ENCODE results near the gene MGAM2.

Gene MGAM2

GRCh38 chr7:142134909-142135308 is 23.4 kb downstream of the MGAM2 start:
- Mint-ChIP-seq H3K9me3 (no peaks in the 10 kb centered on the region), H3K4me3 (no peak overlapping the region), H3K27me3 (no peaks in the 10 kb centered on the region), H3K27ac (no peak overlapping the region), H3K4me1 (ENCODE audit: low read depth) (no peaks in the 10 kb centered on the region), H3K36me3 (ENCODE audit: low read depth) (no peaks in the 10 kb centered on the region)
- intact Hi-C loops (cut with micrococcal nuclease), result no loop called here

GRCh38 chr7:142138996-142139395 is 27.5 kb downstream of the MGAM2 start:
- Mint-ChIP-seq H3K36me3 (ENCODE audit: low read depth) (no peaks in the 10 kb centered on the region), H3K27ac (no peak overlapping the region), H3K9me3 (no peaks in the 10 kb centered on the region), H3K4me3 (no peak overlapping the region), H3K27me3 (no peaks in the 10 kb centered on the region), H3K4me1 (ENCODE audit: low read depth) (no peaks in the 10 kb centered on the region)
- intact Hi-C loops (cut with micrococcal nuclease), result no loop called here

- Mint-ChIP-seq H3K9me3 (no peaks in the 10 kb centered on the region), H3K4me3 (no peak overlapping the region), H3K27ac (no peak overlapping the region), H3K4me1 (ENCODE audit: low read depth) (no peaks in the 10 kb centered on the region), H3K27me3 (no peaks in the 10 kb centered on the region), H3K36me3 (ENCODE audit: low read depth) (no peaks in the 10 kb centered on the region)
- intact Hi-C loops (cut with micrococcal nuclease), result no loop called here
Observed at GRCh38 chr7:142139597-142140400, 28.3 kb downstream of the MGAM2 start.

- Mint-ChIP-seq H3K27me3 (no peaks in the 10 kb centered on the region), H3K36me3 (ENCODE audit: low read depth) (no peaks in the 10 kb centered on the region), H3K27ac (no peak overlapping the region), H3K9me3 (no peaks in the 10 kb centered on the region), H3K4me1 (ENCODE audit: low read depth) (no peaks in the 10 kb centered on the region), H3K4me3 (no peak overlapping the region)
- intact Hi-C loops (cut with micrococcal nuclease), result no loop called here
Observed at GRCh38 chr7:142140401-142140959, 29.0 kb downstream of the MGAM2 start.

GRCh38 chr7:142142702-142143101 is 31.2 kb downstream of the MGAM2 start:
- Mint-ChIP-seq H3K9me3 (no peaks in the 10 kb centered on the region), H3K36me3 (ENCODE audit: low read depth) (no peaks in the 10 kb centered on the region), H3K4me3 (no peak overlapping the region), H3K27me3 (no peaks in the 10 kb centered on the region), H3K4me1 (ENCODE audit: low read depth) (no peaks in the 10 kb centered on the region), H3K27ac (no peak overlapping the region)
- intact Hi-C loops (cut with micrococcal nuclease), result no loop called here

GRCh38 chr7:142146124-142146523 is 34.6 kb downstream of the MGAM2 start:
- H3K9me3 Mint-ChIP-seq, result no peaks in the 10 kb centered on the region
- intact Hi-C loops (cut with micrococcal nuclease), result no loop called here
- H3K4me3 Mint-ChIP-seq, result no peak overlapping the region
- no peaks in the 10 kb centered on the region for H3K4me1 Mint-ChIP-seq (ENCODE audit: low read depth)
- H3K27ac Mint-ChIP-seq, result no peak overlapping the region
- no peaks in the 10 kb centered on the region for H3K36me3 Mint-ChIP-seq (ENCODE audit: low read depth)
- H3K27me3 Mint-ChIP-seq, result no peaks in the 10 kb centered on the region

GRCh38 chr7:142150356-142150755 is 38.8 kb downstream of the MGAM2 start:
- H3K27me3 Mint-ChIP-seq, result no peaks in the 10 kb centered on the region
- no peaks in the 10 kb centered on the region for H3K9me3 Mint-ChIP-seq
- H3K4me3 Mint-ChIP-seq, result no peak overlapping the region
- no peaks in the 10 kb centered on the region for H3K36me3 Mint-ChIP-seq (ENCODE audit: low read depth)
- no peak overlapping the region for H3K27ac Mint-ChIP-seq
- no peaks in the 10 kb centered on the region for H3K4me1 Mint-ChIP-seq (ENCODE audit: low read depth)
- intact Hi-C loops (cut with micrococcal nuclease), result no loop called here

- H3K9me3 Mint-ChIP-seq, result no peaks in the 10 kb centered on the region
- intact Hi-C loops (cut with micrococcal nuclease), result no loop called here
- H3K4me3 Mint-ChIP-seq, result no peak overlapping the region
- no peaks in the 10 kb centered on the region for H3K36me3 Mint-ChIP-seq (ENCODE audit: low read depth)
- no peaks in the 10 kb centered on the region for H3K4me1 Mint-ChIP-seq (ENCODE audit: low read depth)
- no peak overlapping the region for H3K27ac Mint-ChIP-seq
- no peaks in the 10 kb centered on the region for H3K27me3 Mint-ChIP-seq
Observed at GRCh38 chr7:142150869-142151268, 39.4 kb downstream of the MGAM2 start.

GRCh38 chr7:142152076-142152475 is 40.6 kb downstream of the MGAM2 start:
- Mint-ChIP-seq H3K27ac (no peak overlapping the region), H3K4me3 (no peak overlapping the region), H3K4me1 (ENCODE audit: low read depth) (no peaks in the 10 kb centered on the region), H3K27me3 (no peaks in the 10 kb centered on the region), H3K9me3 (no peaks in the 10 kb centered on the region), H3K36me3 (ENCODE audit: low read depth) (no peaks in the 10 kb centered on the region)
- intact Hi-C loops (cut with micrococcal nuclease), result no loop called here

GRCh38 chr7:142153400-142153799 is 41.9 kb downstream of the MGAM2 start:
- Mint-ChIP-seq H3K4me3 (no peak overlapping the region), H3K4me1 (ENCODE audit: low read depth) (no peaks in the 10 kb centered on the region), H3K36me3 (ENCODE audit: low read depth) (no peaks in the 10 kb centered on the region), H3K27ac (no peak overlapping the region), H3K27me3 (no peaks in the 10 kb centered on the region), H3K9me3 (no peaks in the 10 kb centered on the region)
- intact Hi-C loops (cut with micrococcal nuclease), result no loop called here

- Mint-ChIP-seq H3K9me3 (no peaks in the 10 kb centered on the region), H3K4me1 (ENCODE audit: low read depth) (no peaks in the 10 kb centered on the region), H3K27ac (no peak overlapping the region), H3K27me3 (peaks cover 2% of the 10 kb centered on the region), H3K4me3 (no peak overlapping the region), H3K36me3 (ENCODE audit: low read depth) (no peaks in the 10 kb centered on the region)
- intact Hi-C loops (cut with micrococcal nuclease), result no loop called here
Observed at GRCh38 chr7:142158736-142159496, 47.4 kb downstream of the MGAM2 start.

- Mint-ChIP-seq H3K4me1 (ENCODE audit: low read depth) (peaks cover 4% of the 10 kb centered on the region), H3K27ac (no peak overlapping the region), H3K36me3 (ENCODE audit: low read depth) (no peaks in the 10 kb centered on the region), H3K4me3 (no peak overlapping the region), H3K9me3 (no peaks in the 10 kb centered on the region), H3K27me3 (peaks cover 2% of the 10 kb centered on the region)
- intact Hi-C loops (cut with micrococcal nuclease), result no loop called here
Observed at GRCh38 chr7:142161921-142162320, 50.4 kb downstream of the MGAM2 start.

GRCh38 chr7:142168746-142169145 is 57.2 kb downstream of the MGAM2 start:
- H3K36me3 Mint-ChIP-seq (ENCODE audit: low read depth), result no peaks in the 10 kb centered on the region
- no peak overlapping the region for H3K4me3 Mint-ChIP-seq
- H3K4me1 Mint-ChIP-seq (ENCODE audit: low read depth), result peaks cover 4% of the 10 kb centered on the region
- H3K27me3 Mint-ChIP-seq, result no peaks in the 10 kb centered on the region
- intact Hi-C loops (cut with micrococcal nuclease), result no loop called here
- H3K27ac Mint-ChIP-seq, result no peak overlapping the region
- H3K9me3 Mint-ChIP-seq, result no peaks in the 10 kb centered on the region

- no peaks in the 10 kb centered on the region for H3K36me3 Mint-ChIP-seq (ENCODE audit: low read depth)
- H3K27ac Mint-ChIP-seq, result no peak overlapping the region
- H3K4me1 Mint-ChIP-seq (ENCODE audit: low read depth), result peaks cover 23% of the 10 kb centered on the region
- no peak overlapping the region for H3K4me3 Mint-ChIP-seq
- H3K27me3 Mint-ChIP-seq, result no peaks in the 10 kb centered on the region
- H3K9me3 Mint-ChIP-seq, result no peaks in the 10 kb centered on the region
- intact Hi-C loops (cut with micrococcal nuclease), result no loop called here
Observed at GRCh38 chr7:142172932-142173331, 61.4 kb downstream of the MGAM2 start.
